ENCODE results near the gene GRIK2. TPM values are rescaled to one million over a fixed set of nuclear protein-coding genes. Genes with fewer than 3 reads are reported as not detected.

Gene GRIK2
- total RNA-seq, 4 donors from 2014 or later = 1.4 to 51.9 (median 9.6) TPM

DNA sequence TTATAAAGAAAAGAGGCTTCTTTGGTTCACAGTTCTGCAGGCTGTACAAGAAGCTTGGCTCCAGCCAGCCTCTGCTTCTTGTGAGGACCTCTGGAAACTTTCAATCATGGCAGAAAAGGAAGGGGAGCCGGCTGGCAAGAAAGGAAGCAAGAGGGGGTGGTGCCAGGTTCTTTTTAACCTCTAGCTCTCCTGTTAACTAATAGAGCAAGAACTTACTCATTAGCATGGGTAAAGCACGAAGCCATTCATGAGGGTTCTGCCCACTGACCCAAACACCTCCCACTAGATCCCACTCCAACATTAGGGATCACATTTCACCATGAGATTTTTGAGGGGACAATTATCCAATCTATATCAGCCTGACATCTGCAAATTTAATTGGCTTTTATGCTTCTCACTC is 347.1 kb downstream of the GRIK2 start:
- no peak for DNase-seq
- no peaks in the 10 kb centered on the region for H3K36me3 ChIP-seq
- TF ChIP-seq, protein P1, sequence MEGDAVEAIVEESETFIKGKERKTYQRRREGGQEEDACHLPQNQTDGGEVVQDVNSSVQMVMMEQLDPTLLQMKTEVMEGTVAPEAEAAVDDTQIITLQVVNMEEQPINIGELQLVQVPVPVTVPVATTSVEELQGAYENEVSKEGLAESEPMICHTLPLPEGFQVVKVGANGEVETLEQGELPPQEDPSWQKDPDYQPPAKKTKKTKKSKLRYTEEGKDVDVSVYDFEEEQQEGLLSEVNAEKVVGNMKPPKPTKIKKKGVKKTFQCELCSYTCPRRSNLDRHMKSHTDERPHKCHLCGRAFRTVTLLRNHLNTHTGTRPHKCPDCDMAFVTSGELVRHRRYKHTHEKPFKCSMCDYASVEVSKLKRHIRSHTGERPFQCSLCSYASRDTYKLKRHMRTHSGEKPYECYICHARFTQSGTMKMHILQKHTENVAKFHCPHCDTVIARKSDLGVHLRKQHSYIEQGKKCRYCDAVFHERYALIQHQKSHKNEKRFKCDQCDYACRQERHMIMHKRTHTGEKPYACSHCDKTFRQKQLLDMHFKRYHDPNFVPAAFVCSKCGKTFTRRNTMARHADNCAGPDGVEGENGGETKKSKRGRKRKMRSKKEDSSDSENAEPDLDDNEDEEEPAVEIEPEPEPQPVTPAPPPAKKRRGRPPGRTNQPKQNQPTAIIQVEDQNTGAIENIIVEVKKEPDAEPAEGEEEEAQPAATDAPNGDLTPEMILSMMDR (IDR thresholded peaks at IDR 0.05) = no peak
- TF ChIP-seq POLR2A (IDR thresholded peaks at IDR 0.05) = no peak
- no peak overlapping the region for H3K4me3 ChIP-seq (replicated peaks in 1 of 3)
- H3K27ac ChIP-seq = no peak overlapping the region
- no peaks in the 10 kb centered on the region for H3K4me1 ChIP-seq
- no peaks in the 10 kb centered on the region for H3K27me3 ChIP-seq
- no peaks in the 10 kb centered on the region for H3K9me3 ChIP-seq
- intact Hi-C loops (cut with DNase I) = no loop called here
- WGBS, 2 donors = 54 to 56% methylated on average over 2 of the region's 2 CpGs

- 49 to 51% methylated on average over 2 of the region's 2 CpGs for WGBS, 2 donors
- Histone ChIP-seq H3K9me3 (no peaks in the 10 kb centered on the region), H3K4me1 (no peaks in the 10 kb centered on the region), H3K36me3 (no peaks in the 10 kb centered on the region), H3K4me3 (replicated peaks in 1 of 3) (no peak overlapping the region), H3K27ac (no peak overlapping the region), H3K27me3 (no peaks in the 10 kb centered on the region)
- DNase-seq = no peak
- intact Hi-C loops (cut with DNase I) = no loop called here
- TF ChIP-seq, protein P1 (IDR thresholded peaks at IDR 0.05) = no peak
- TF ChIP-seq POLR2A (IDR thresholded peaks at IDR 0.05) = no peak
These were observed 348.1 kb downstream of the GRIK2 start for GRCh38 chr6:101741474-101742171.

- H3K27me3 ChIP-seq = no peaks in the 10 kb centered on the region
- H3K4me3 ChIP-seq (replicated peaks in 1 of 3) = no peak overlapping the region
- no peak overlapping the region for H3K27ac ChIP-seq
- TF ChIP-seq, protein P1 (IDR thresholded peaks at IDR 0.05) = no peak
- TF ChIP-seq POLR2A (IDR thresholded peaks at IDR 0.05) = no peak
- no peaks in the 10 kb centered on the region for H3K36me3 ChIP-seq
- DNase-seq = no peak
- no peaks in the 10 kb centered on the region for H3K9me3 ChIP-seq
- no peaks in the 10 kb centered on the region for H3K4me1 ChIP-seq
- intact Hi-C loops (cut with DNase I) = no loop called here
These were observed 353.7 kb downstream of the GRIK2 start for GRCh38 chr6:101747160-101747559.

DNA sequence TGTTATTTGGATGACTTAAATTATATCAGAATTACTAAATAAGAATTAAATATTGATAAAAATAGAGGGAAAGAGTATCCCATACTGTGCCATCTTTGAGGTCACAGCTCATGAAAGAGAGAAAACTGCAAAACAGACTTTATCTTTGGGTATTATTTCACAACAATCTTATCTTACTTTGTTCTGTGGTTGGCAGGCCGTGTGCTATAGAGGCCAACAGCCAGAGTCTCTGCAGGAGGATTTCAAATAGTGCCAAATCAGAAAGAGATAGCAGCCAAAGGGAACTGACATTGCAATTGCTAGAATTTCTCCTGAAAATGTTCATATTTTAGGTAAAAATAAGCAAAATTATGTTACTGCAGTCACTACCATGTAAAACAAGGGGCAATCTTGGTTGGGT is 354.2 kb downstream of the GRIK2 start:
- H3K4me1 ChIP-seq = no peaks in the 10 kb centered on the region
- no peaks in the 10 kb centered on the region for H3K27me3 ChIP-seq
- WGBS, 2 donors = 49 to 66% methylated on average over 1 of the region's 1 CpG
- intact Hi-C loops (cut with DNase I) = no loop called here
- no peaks in the 10 kb centered on the region for H3K36me3 ChIP-seq
- no peaks in the 10 kb centered on the region for H3K9me3 ChIP-seq
- DNase-seq = no peak
- no peak overlapping the region for H3K27ac ChIP-seq
- no peak overlapping the region for H3K4me3 ChIP-seq (replicated peaks in 1 of 3)
- no peak for TF ChIP-seq POLR2A (IDR thresholded peaks at IDR 0.05)
- TF ChIP-seq, protein P1 (IDR thresholded peaks at IDR 0.05) = no peak

DNA sequence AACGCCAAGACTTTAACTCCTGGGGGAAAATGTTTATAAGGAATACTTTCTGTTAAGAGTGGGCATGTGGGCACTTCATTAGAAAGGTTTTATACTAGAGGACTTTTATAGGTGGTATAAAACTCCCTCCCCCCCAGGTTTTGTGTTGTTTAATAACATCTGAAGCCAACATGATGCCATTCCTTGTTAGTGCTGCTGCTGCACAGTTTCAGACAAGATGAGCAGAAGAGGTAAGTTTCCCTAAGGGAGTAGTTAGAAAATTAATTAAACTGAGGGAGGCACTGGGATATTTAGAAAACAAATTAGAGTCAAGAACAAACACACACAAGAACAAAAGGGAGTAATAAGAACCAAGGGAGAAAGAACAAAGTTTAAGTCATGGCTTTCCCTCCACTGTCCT is 362.4 kb downstream of the GRIK2 start:
- no peaks in the 10 kb centered on the region for H3K36me3 ChIP-seq
- no peaks in the 10 kb centered on the region for H3K9me3 ChIP-seq
- no peak overlapping the region for H3K27ac ChIP-seq
- no peaks in the 10 kb centered on the region for H3K27me3 ChIP-seq
- no peak for DNase-seq
- intact Hi-C loops (cut with DNase I) = no loop called here
- TF ChIP-seq, protein P1 (IDR thresholded peaks at IDR 0.05) = no peak
- TF ChIP-seq POLR2A (IDR thresholded peaks at IDR 0.05) = no peak
- 92 to 94% methylated on average over 1 of the region's 1 CpG for WGBS, 2 donors
- H3K4me3 ChIP-seq (replicated peaks in 1 of 3) = no peak overlapping the region
- no peaks in the 10 kb centered on the region for H3K4me1 ChIP-seq

Measured in thyroid gland (tissue), 4 donors.